ENCODE data around the gene NBAS.

NBAS gene

DNA sequence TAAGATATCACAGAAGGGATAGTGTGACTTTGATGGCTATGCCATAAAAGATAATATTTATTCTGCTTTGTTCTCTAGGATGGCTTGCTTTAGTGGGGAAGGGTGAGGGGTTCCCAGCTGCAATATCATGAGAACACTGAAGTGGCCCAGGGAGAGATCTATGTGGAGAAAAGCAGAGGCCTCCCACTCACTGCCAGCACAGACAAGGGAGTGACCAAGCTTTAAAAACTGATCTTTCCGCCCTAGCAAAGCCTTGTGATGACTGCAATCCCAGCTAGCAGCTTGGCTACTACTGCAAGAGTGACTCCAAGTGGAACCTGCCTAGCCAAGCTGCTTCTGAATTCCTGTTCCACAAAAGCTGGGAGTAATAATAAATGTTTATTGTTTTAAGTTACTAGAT lies 22.7 kb upstream of the NBAS start:
- TF ChIP-seq, protein P1, sequence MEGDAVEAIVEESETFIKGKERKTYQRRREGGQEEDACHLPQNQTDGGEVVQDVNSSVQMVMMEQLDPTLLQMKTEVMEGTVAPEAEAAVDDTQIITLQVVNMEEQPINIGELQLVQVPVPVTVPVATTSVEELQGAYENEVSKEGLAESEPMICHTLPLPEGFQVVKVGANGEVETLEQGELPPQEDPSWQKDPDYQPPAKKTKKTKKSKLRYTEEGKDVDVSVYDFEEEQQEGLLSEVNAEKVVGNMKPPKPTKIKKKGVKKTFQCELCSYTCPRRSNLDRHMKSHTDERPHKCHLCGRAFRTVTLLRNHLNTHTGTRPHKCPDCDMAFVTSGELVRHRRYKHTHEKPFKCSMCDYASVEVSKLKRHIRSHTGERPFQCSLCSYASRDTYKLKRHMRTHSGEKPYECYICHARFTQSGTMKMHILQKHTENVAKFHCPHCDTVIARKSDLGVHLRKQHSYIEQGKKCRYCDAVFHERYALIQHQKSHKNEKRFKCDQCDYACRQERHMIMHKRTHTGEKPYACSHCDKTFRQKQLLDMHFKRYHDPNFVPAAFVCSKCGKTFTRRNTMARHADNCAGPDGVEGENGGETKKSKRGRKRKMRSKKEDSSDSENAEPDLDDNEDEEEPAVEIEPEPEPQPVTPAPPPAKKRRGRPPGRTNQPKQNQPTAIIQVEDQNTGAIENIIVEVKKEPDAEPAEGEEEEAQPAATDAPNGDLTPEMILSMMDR (IDR thresholded peaks at IDR 0.05; ENCODE audit: low read depth, low read length, missing control alignments), result no peak
- no peak overlapping the region for H3K4me3 ChIP-seq (ENCODE audit: low read depth, low read length)
- no peak for DNase-seq (ENCODE audit: low read depth)
- in situ Hi-C loops (cut with HindIII; ENCODE audit: low sequenced_read_pairs), result no loop called here

DNA sequence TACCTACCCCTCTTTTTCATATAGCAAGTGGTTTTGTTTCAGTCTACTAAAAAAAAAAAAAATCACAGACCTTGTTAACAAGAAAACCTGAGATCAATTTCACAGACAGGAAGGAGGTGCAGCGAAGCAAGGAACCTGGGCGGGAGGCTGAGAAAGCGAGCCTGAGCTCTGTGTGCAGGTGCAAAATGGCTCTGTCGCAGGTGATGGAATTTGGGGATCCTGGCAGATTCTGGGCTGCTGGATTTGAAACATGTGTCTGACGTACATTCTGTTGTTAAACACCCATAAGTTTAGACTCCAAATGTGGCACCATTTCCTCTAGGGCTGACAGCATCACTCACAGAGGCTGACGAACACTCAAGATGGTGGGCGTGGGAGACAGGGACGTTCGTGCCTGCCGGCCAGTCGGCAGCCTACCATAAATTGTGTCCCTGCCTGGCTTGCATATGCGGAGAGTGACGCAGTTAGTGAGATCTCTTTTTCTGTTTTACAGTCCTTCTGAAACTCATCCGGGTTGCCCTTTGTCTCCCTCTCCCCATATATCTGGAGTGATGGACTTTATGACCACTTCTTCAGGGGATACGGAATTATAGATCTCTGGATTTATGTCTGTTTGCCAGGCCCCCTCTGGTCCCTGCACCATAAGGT lies 21.7 kb upstream of the NBAS start:
- DNase-seq (ENCODE audit: low read depth), result no peak
- TF ChIP-seq, protein P1 (IDR thresholded peaks at IDR 0.05; ENCODE audit: low read depth, low read length, missing control alignments), result no peak
- in situ Hi-C loops (cut with HindIII; ENCODE audit: low sequenced_read_pairs), result no loop called here
- no peak overlapping the region for H3K4me3 ChIP-seq (ENCODE audit: low read depth, low read length)

DNA sequence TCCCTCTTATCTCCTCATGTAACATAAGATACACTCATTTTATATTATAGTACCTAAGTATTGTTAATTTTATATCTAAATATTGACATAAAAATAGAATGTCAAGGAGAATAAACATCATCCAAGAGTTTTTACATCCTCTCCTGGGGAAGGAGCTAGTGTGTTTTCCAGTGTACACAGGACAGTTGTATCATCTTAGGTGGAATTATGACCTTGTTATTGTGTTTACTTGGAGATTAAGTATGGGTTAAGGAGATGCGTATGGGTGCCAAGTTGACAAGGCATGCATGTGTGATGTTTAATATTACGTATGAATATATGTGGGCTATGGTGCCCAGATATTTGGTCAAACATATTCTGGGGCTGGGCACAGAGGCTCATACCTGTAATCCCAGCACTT lies 19.3 kb upstream of the NBAS start:
- TF ChIP-seq, protein P1 (IDR thresholded peaks at IDR 0.05; ENCODE audit: low read depth, low read length, missing control alignments), result no peak
- H3K4me3 ChIP-seq (ENCODE audit: low read depth, low read length), result no peak overlapping the region
- in situ Hi-C loops (cut with HindIII; ENCODE audit: low sequenced_read_pairs), result no loop called here
- DNase-seq (ENCODE audit: low read depth), result no peak

DNA sequence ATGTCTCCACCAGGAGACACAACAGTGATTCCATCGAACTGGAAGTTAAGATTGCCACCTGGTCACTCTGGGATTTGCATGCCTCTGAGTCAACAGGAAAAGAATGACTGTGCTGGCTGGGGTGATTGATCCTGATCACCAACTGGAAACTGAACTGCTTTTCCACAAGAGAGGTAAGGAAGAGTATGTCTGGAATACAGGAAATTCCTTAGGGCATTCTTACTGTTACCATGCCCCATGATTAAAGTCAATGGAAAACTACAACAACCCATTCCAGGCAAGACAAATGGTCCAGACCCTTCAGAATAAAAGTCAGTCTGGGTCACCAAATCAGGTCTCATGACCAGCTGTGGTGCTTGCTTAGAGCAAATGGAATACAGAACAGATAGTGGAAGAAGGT lies 18.5 kb upstream of the NBAS start:
- in situ Hi-C loops (cut with HindIII; ENCODE audit: low sequenced_read_pairs), result no loop called here
- TF ChIP-seq, protein P1 (IDR thresholded peaks at IDR 0.05; ENCODE audit: low read depth, low read length, missing control alignments), result no peak
- no peak for DNase-seq (ENCODE audit: low read depth)
- H3K4me3 ChIP-seq (ENCODE audit: low read depth, low read length), result no peak overlapping the region

DNA sequence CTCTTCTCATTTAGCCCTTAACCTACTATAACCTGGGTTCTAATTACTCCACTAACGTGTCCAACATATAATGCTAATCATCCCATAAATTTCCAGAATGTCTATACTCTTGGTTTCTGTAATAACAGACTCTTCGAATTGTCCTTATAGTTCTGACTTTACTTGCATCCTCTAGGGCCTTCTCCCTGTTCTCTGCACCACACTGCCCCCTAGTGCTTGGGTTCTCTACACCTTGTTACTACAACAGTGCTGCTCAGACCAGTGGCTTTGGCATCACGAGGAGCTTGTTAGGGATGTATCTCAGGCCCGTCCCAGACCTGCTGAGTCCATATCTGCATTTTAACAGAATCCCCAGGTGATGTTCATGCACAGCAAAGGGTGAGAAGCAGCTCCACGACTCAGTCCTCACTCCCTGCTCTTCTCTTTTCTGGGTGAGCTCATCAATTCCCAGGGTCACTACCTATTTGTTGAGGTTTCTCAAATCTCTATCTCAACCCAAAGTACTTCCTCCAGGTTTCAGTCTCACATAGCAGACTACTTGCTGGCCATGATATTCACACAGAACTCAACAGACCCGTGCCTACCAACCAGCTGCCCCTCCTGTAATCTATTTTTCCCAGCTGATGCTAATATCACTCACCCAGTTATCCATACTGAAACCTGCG lies 16.1 kb upstream of the NBAS start:
- in situ Hi-C loops (cut with HindIII; ENCODE audit: low sequenced_read_pairs), result no loop called here
- TF ChIP-seq, protein P1 (IDR thresholded peaks at IDR 0.05; ENCODE audit: low read depth, low read length, missing control alignments), result peak; percentile 88
- DNase-seq (ENCODE audit: low read depth), result peak; percentile 79
- no peak overlapping the region for H3K4me3 ChIP-seq (ENCODE audit: low read depth, low read length)

DNA sequence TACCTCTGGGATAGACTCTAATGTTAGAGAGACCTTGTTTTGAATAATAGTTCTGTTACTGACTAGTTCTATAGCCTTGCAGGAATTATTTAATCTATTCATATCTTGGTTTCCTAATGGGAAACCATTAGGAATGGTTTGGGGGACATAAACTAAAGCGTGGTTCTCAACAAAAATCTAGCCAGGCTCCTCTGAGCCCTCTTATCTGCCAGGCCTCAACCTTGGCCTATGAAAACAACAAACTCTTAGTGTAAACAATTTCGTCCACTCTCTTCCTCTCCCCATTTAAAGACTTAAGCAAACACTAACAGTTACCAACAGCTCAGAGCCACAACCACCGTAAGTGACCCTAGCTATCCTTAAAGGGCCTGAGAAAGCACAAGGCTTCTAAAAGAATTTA lies 10.6 kb upstream of the NBAS start:
- in situ Hi-C loops (cut with HindIII; ENCODE audit: low sequenced_read_pairs), result no loop called here
- TF ChIP-seq, protein P1 (IDR thresholded peaks at IDR 0.05; ENCODE audit: low read depth, low read length, missing control alignments), result no peak
- H3K4me3 ChIP-seq (ENCODE audit: low read depth, low read length), result no peak overlapping the region
- no peak for DNase-seq (ENCODE audit: low read depth)
